Activated CD4-positive, alpha-beta T cell treated with anti-CD3 and anti-CD28 coated beads, Interleukin-2, amount 50 U/mL, for 4 hours (primary cell): ENCODE measurements around the gene FUT6.
"Not testable (repeated sequence)": the region's sequence is repeated elsewhere in the genome, so short reads cannot be mapped to it uniquely, and the experiment has no call there.

Experiments
- DNase-seq, 2 experiments: peaks; one replicate each; pipeline ENCODE4 v3.0.0-alpha.2; 2020

Gene FUT6

GRCh38 chr19:5784581-5785147 lies 54.8 kb downstream of the FUT6 start, which contains the start of gene PRR22:
Gene PRR22 (minus strand): TSS chr19:5784746. CDS start chr19:5784660, 86 bp downstream.
- DNase-seq, result no peak

GRCh38 chr19:5782945-5783919 lies 56.3 kb downstream of the FUT6 start:
- DNase-seq, result no peak

GRCh38 chr19:5782322-5782721 lies 57.2 kb downstream of the FUT6 start:
- no peak for DNase-seq

- not testable (repeated sequence) for DNase-seq
Measured at GRCh38 chr19:5780916-5781315, 58.6 kb downstream of the FUT6 start.
